Cerebellar nuclear complex (tissue), 1 donor: Measurements from ENCODE around the gene ERICH6.

Source experiments
- DNase-seq, 2 experiments: peaks; one replicate each; lab custom pipeline; 2025; lab: John Stamatoyannopoulos, UW

ERICH6 gene

GRCh38 chr3:150736903-150737832 lies 33.4 kb upstream of the ERICH6 start:
- DNase-seq = no peak

- no peak for DNase-seq
These were observed 32.6 kb upstream of the ERICH6 start for GRCh38 chr3:150736316-150736719.

- no peak for DNase-seq
These were observed 31.0 kb upstream of the ERICH6 start for GRCh38 chr3:150734795-150735119.

- DNase-seq = no peak
These were observed 30.4 kb upstream of the ERICH6 start for GRCh38 chr3:150733936-150734794.

GRCh38 chr3:150733373-150733935 lies 29.7 kb upstream of the ERICH6 start:
- DNase-seq = no peak

- no peak for DNase-seq
These were observed 26.1 kb upstream of the ERICH6 start for GRCh38 chr3:150729682-150730360.

GRCh38 chr3:150727653-150728502 lies 24.2 kb upstream of the ERICH6 start:
- no peak for DNase-seq

GRCh38 chr3:150725548-150725947 lies 21.8 kb upstream of the ERICH6 start:
- no peak for DNase-seq

GRCh38 chr3:150723946-150724345 lies 20.2 kb upstream of the ERICH6 start:
- no peak for DNase-seq

- DNase-seq = no peak
These were observed 18.5 kb upstream of the ERICH6 start for GRCh38 chr3:150722267-150722666.

GRCh38 chr3:150721285-150722130 lies 17.8 kb upstream of the ERICH6 start:
- peak in 1 of 2 experiments; percentile 38 for DNase-seq

GRCh38 chr3:150720444-150720843 lies 16.7 kb upstream of the ERICH6 start:
- no peak for DNase-seq

- no peak for DNase-seq
These were observed 6.4 kb upstream of the ERICH6 start for GRCh38 chr3:150710097-150710496.

- no peak for DNase-seq
These were observed 393 bp downstream of the ERICH6 start for GRCh38 chr3:150703299-150703755.

- no peak for DNase-seq
These were observed 4.6 kb downstream of the ERICH6 start for GRCh38 chr3:150699068-150699639.

GRCh38 chr3:150697646-150698045 lies 6.1 kb downstream of the ERICH6 start:
- no peak for DNase-seq

GRCh38 chr3:150691414-150692040 lies 12.2 kb downstream of the ERICH6 start:
- DNase-seq = no peak

- no peak for DNase-seq
These were observed 16.1 kb downstream of the ERICH6 start for GRCh38 chr3:150687613-150688012.

- no peak for DNase-seq
These were observed 20.9 kb downstream of the ERICH6 start for GRCh38 chr3:150682824-150683223.
